GM12878 (cell line): ENCODE measurements around the gene ATIC. TPM values are rescaled to one million over a fixed set of nuclear protein-coding genes. Genes with fewer than 3 reads are reported as not detected.

ENCODE experiments used
- ATAC-seq: fragments of 200-7000 bp; cut with Tn5 transposase; 3 replicates; pipeline ENCODE4 v1.9.1; 2020; ENCODE audit warnings: mild to moderate bottlenecking, moderate library complexity
- BruUV-seq: library from RNA; stranded (reverse); fragments of 400-500 nt; replicated peaks from 2 replicates; lab custom pipeline; 2021; lab: Mats Ljungman, UMichigan
- CTCF ChIA-PET: fragments of 300-600 bp; sonication (Branson Sonifier 250); formaldehyde crosslinking; extraction: SDS; loops from one replicate; lab custom pipeline; 2021; ENCODE audit warnings: inconsistent platforms; lab: Yijun Ruan, JAX
- POLR2A ChIA-PET: fragments of 350-600 bp; formaldehyde crosslinking; extraction: SDS; loops from one replicate; lab custom pipeline; 2021; ENCODE audit warnings: inconsistent platforms; lab: Charles Lee
- RAD21 ChIA-PET: fragments of 300-600 bp; sonication (Branson Sonifier 250); formaldehyde crosslinking; loops from one replicate; lab custom pipeline; 2023; ENCODE audit warnings: antibody characterized with exemption; ENCODE audit not compliant: unreplicated experiment; lab: Charles Lee
- SMC1A ChIA-PET: fragments of 300-600 bp; sonication (Branson Sonifier 250); formaldehyde crosslinking; loops from one replicate; lab custom pipeline; 2023; ENCODE audit not compliant: unreplicated experiment, uncharacterized antibody; lab: Charles Lee
- DNase-seq: peaks from one replicate; pipeline ENCODE4 v3.0.0-alpha.2; 2011; ENCODE audit warnings: low read depth, low spot score
- FAIRE-seq: peaks from 3 replicates; lab custom pipeline; 2011; peaks lifted over from hg19 to GRCh38; lab: Jason Lieb, UNC
- H2AFZ ChIP-seq: 2 replicates; pipeline ENCODE4 v1.6.0; 2011; ENCODE audit warnings: low read depth, low read length, control low read depth; ENCODE audit not compliant: control insufficient read depth
- H3K27ac ChIP-seq: 2 replicates; pipeline ENCODE4 v1.5.1; 2011; ENCODE audit warnings: control low read depth; ENCODE audit not compliant: control insufficient read depth, insufficient read depth
- H3K27me3 ChIP-seq, 2 experiments: replicated peaks in 1 of 2; 2 replicates each; pipeline versions ENCODE4 v1.6.0 to v1.6.1; 2011; ENCODE audit warnings: low read length in 1 of 2; ENCODE audit not compliant: control insufficient read depth in 2 of 2, insufficient read depth in 2 of 2
- H3K36me3 ChIP-seq, 2 experiments: 2 replicates each; pipeline ENCODE4 v1.5.1; 2011; ENCODE audit warnings: low read length in 1 of 2; ENCODE audit not compliant: control insufficient read depth in 2 of 2, insufficient read depth in 2 of 2
- H3K4me1 ChIP-seq: 2 replicates; pipeline ENCODE4 v1.6.1; 2011; ENCODE audit warnings: mild to moderate bottlenecking, low read length, moderate library complexity, mixed read lengths; ENCODE audit not compliant: control insufficient read depth, insufficient read depth
- H3K4me2 ChIP-seq: 2 replicates; pipeline ENCODE4 v1.6.0; 2011; ENCODE audit warnings: control low read depth; ENCODE audit not compliant: control insufficient read depth, insufficient read depth
- H3K4me3 ChIP-seq: fragments of 200-600 bp; sonication (generic); 2 replicates; pipeline ENCODE4 v1.5.1; 2016
- H3K79me2 ChIP-seq: 2 replicates; pipeline ENCODE4 v1.6.0; 2011; ENCODE audit warnings: low read length; ENCODE audit not compliant: control insufficient read depth, insufficient read depth
- H3K9ac ChIP-seq: 2 replicates; pipeline ENCODE4 v1.8.0; 2011; ENCODE audit warnings: low read length, control low read depth, mixed read lengths; ENCODE audit not compliant: control insufficient read depth, insufficient read depth
- H3K9me3 ChIP-seq: replicated peaks from 3 replicates; pipeline ENCODE4 v1.5.1; 2011; ENCODE audit warnings: mild to moderate bottlenecking, low read length; ENCODE audit not compliant: control insufficient read depth, insufficient read depth
- H4K20me1 ChIP-seq: 2 replicates; pipeline ENCODE4 v1.6.0; 2011; ENCODE audit not compliant: control insufficient read depth, insufficient read depth
- IKZF1 ChIP-seq: fragments of 450-650 bp; conservative IDR thresholded peaks from 2 replicates; pipeline ENCODE4 v1.6.1; 2017; ENCODE audit warnings: antibody characterized with exemption, mild to moderate bottlenecking
- MEF2A ChIP-seq: IDR thresholded peaks from 2 replicates; pipeline ENCODE4 v1.6.1; 2011; ENCODE audit warnings: low read depth, mild to moderate bottlenecking, low read length, moderate library complexity; ENCODE audit not compliant: insufficient read depth
- NRF1 ChIP-seq: conservative IDR thresholded peaks from 2 replicates; pipeline ENCODE4 v1.6.1; 2011; ENCODE audit warnings: mild to moderate bottlenecking, low read depth, low read length, improper control_type of control experiment
- PAX8 ChIP-seq: fragments of 450-650 bp; IDR thresholded peaks from 2 replicates; pipeline ENCODE4 v1.6.1; 2017; ENCODE audit warnings: mild to moderate bottlenecking, moderate library complexity
- SREBF1 ChIP-seq: IDR thresholded peaks from 2 replicates; pipeline ENCODE4 v1.6.1; 2012; ENCODE audit warnings: mild to moderate bottlenecking, low read length
- WGBS: methylation state at CpG from one replicate; pipeline ENCODE4 v1.1.6; 2016; ENCODE audit warnings: low lambda C conversion rate; ENCODE audit not compliant: insufficient replicate concordance, insufficient coverage; ENCODE audit errors: missing lambda C conversion rate; 5-methylcytosine and 5-hydroxymethylcytosine counted together
- in situ Hi-C: fragments of 300-500 bp; cut with MboI; formaldehyde crosslinking; loops from 9 replicates; pipeline ENCODE4 v1.14.3; 2018; ENCODE audit warnings: mixed read lengths
- intact Hi-C: fragments of 100-400 bp; cut with micrococcal nuclease; formaldehyde crosslinking; loops from one replicate; pipeline ENCODE4 v1.14.2; 2022; ENCODE audit not compliant: unreplicated experiment
- polyA plus RNA-seq, 11 experiments: library from polyadenylated mRNA; depleted of rRNA in 4 of 11; unstranded in 6 of 11; stranded (reverse) in 5 of 11; fragments of >200 nt; fragmentation: Nextera tagmentation in 4 of 11; fragmentation: Illumina TruSeq in 1 of 11; extraction: Ambion mirVana in 4 of 11; extraction: Trizol in 1 of 11; gene quantifications; 1 replicate in 1 of 11; 2 replicates in 10 of 11; pipeline versions ENCODE4 v1.2.1 to v1.2.3, GENCODE V29; 2011 to 2016; ENCODE audit warnings: inconsistent platforms in 2 of 11, missing spikeins in 2 of 11, low read depth in 1 of 11
- total RNA-seq, 4 experiments: library from RNA; depleted of rRNA in 3 of 4; stranded (reverse); fragments of >200 nt in 3 of 4; fragmentation: Illumina TruSeq in 1 of 4; extraction: Trizol in 1 of 4; gene quantifications; 2 replicates each; pipeline versions ENCODE4 v1.2.1 to v1.2.3, GENCODE V29; 2013 to 2021
- TF ChIP-seq, protein P1 (sequence below): fragments of 450-650 bp; formaldehyde crosslinking; IDR thresholded peaks from 2 replicates; pipeline ENCODE4 v1.4.0; 2020; ENCODE audit warnings: mild to moderate bottlenecking, moderate library complexity
- TF ChIP-seq, protein P2 (sequence below): fragments of 450-650 bp; IDR thresholded peaks from 2 replicates; pipeline ENCODE4 v1.6.1; 2017; ENCODE audit warnings: borderline replicate concordance

Gene ATIC
- total and polyA plus RNA-seq, 10 of the 15 experiments (the other 5 are each of a cell fraction or from before 2014, with no cell fraction given) = 45.1 to 518 (median 306) TPM

DNA sequence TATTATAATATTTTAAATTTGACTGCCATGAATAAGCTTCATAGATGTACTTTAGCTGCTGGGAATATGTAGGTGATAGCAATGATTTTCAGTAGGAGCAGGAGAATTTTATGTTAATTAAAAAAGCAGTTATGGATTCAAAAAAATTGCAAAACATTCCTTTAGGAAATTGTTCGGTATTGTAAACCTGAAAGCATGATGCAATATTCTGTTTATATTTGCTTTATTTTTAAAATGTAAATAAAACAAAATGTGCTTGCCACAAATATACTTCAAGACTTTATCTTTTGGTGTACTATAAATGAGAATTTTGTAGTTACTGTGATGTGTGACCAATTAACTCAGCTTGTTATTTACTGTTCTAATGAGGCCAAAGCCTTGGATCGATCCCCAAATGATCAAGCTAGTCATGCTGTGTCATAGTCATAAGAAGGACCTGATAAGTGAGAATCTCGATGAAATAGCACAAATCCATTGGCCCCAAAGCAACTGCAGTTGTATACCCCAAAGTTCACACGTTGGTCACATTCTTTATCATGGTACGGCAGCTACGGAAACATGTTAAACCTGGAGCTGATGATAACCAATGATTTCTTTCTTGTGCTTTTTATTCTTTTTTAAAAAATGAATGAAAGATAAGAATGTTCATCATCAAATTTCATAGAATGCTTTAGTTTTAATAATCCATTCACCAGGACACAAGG is 23.6 kb upstream of the ATIC start:
- no peak overlapping the region for H3K4me2 ChIP-seq
- 81% methylated on average over 6 of the region's 6 CpGs for WGBS
- ChIA-PET SMC1A (interaction anchor here (1.1 to 1.5 kb wide), 4 partner anchors 9 to 36 kb away, joined by 3 to 4 read pairs (median 3); no protein-coding TSS in a partner anchor), RAD21 (no interaction called here), POLR2A (interaction anchor here (0.6 kb wide), 1 partner anchor 9 kb away, joined by 3 read pairs; no protein-coding TSS in a partner anchor), CTCF (interaction anchor here (0.9 to 1.0 kb wide), 2 partner anchors 10 to 18 kb away, joined by 4 to 7 read pairs; no protein-coding TSS in a partner anchor)
- H3K9ac ChIP-seq = no peak overlapping the region
- intact Hi-C loops = no loop called here
- no peak for FAIRE-seq
- no peak overlapping the region for H2AFZ ChIP-seq
- no peaks in the 10 kb centered on the region for H3K79me2 ChIP-seq
- no peaks in the 10 kb centered on the region for H3K27me3 ChIP-seq
- H4K20me1 ChIP-seq = no peaks in the 10 kb centered on the region
- TF ChIP-seq SREBF1 (no peak), MEF2A (no peak), NRF1 (no peak), IKZF1 (no peak), PAX8 (no peak)
- TF ChIP-seq, protein P1, sequence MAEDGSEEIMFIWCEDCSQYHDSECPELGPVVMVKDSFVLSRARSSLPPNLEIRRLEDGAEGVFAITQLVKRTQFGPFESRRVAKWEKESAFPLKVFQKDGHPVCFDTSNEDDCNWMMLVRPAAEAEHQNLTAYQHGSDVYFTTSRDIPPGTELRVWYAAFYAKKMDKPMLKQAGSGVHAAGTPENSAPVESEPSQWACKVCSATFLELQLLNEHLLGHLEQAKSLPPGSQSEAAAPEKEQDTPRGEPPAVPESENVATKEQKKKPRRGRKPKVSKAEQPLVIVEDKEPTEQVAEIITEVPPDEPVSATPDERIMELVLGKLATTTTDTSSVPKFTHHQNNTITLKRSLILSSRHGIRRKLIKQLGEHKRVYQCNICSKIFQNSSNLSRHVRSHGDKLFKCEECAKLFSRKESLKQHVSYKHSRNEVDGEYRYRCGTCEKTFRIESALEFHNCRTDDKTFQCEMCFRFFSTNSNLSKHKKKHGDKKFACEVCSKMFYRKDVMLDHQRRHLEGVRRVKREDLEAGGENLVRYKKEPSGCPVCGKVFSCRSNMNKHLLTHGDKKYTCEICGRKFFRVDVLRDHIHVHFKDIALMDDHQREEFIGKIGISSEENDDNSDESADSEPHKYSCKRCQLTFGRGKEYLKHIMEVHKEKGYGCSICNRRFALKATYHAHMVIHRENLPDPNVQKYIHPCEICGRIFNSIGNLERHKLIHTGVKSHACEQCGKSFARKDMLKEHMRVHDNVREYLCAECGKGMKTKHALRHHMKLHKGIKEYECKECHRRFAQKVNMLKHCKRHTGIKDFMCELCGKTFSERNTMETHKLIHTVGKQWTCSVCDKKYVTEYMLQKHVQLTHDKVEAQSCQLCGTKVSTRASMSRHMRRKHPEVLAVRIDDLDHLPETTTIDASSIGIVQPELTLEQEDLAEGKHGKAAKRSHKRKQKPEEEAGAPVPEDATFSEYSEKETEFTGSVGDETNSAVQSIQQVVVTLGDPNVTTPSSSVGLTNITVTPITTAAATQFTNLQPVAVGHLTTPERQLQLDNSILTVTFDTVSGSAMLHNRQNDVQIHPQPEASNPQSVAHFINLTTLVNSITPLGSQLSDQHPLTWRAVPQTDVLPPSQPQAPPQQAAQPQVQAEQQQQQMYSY (CRISPR knock-in tag) = no peak
- TF ChIP-seq, protein P2, sequence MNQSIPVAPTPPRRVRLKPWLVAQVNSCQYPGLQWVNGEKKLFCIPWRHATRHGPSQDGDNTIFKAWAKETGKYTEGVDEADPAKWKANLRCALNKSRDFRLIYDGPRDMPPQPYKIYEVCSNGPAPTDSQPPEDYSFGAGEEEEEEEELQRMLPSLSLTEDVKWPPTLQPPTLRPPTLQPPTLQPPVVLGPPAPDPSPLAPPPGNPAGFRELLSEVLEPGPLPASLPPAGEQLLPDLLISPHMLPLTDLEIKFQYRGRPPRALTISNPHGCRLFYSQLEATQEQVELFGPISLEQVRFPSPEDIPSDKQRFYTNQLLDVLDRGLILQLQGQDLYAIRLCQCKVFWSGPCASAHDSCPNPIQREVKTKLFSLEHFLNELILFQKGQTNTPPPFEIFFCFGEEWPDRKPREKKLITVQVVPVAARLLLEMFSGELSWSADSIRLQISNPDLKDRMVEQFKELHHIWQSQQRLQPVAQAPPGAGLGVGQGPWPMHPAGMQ = no peak
- H3K27ac ChIP-seq = no peak overlapping the region
- H3K4me1 ChIP-seq = no peaks in the 10 kb centered on the region
- no peaks in the 10 kb centered on the region for H3K9me3 ChIP-seq
- H3K36me3 ChIP-seq = no peaks in the 10 kb centered on the region
- in situ Hi-C loops = no loop called here
- no TSS peak for BruUV-seq
- no peak for DNase-seq
- no peak for ATAC-seq
- no peak overlapping the region for H3K4me3 ChIP-seq
